ACC112 (cell line): ENCODE results near the gene C5AR1.

Experiments
- H2AFZ ChIP-seq: fragments of 200-600 bp; sonication (generic); one replicate; pipeline ENCODE4 v1.6.0; 2017; ENCODE audit warnings: antibody characterized with exemption, low read length; ENCODE audit not compliant: unreplicated experiment
- H3K27ac ChIP-seq: fragments of 200-600 bp; sonication (generic); 2 replicates; pipeline ENCODE4 v1.5.1; 2014; ENCODE audit warnings: low read depth, mild to moderate bottlenecking, antibody characterized with exemption, low read length, moderate library complexity
- H3K27me3 ChIP-seq: fragments of 200-600 bp; sonication (generic); 2 replicates; pipeline ENCODE4 v1.6.1; 2014; ENCODE audit warnings: mild to moderate bottlenecking, antibody characterized with exemption, low read length, moderate library complexity, mixed read lengths; ENCODE audit not compliant: insufficient read depth
- H3K36me3 ChIP-seq: fragments of 200-600 bp; sonication (generic); 2 replicates; pipeline ENCODE4 v1.6.1; 2016; ENCODE audit warnings: mild to moderate bottlenecking, antibody characterized with exemption, low read length, moderate library complexity, mixed read lengths; ENCODE audit not compliant: insufficient read depth
- H3K4me1 ChIP-seq: fragments of 200-600 bp; sonication (generic); one replicate; pipeline ENCODE4 v1.6.1; 2016; ENCODE audit warnings: low read length, mixed read lengths; ENCODE audit not compliant: insufficient read depth, unreplicated experiment, control insufficient read depth
- H3K4me3 ChIP-seq: fragments of 200-600 bp; sonication (generic); 2 replicates; pipeline ENCODE4 v1.5.1; 2014; ENCODE audit warnings: mild to moderate bottlenecking, low read depth, low read length
- H3K79me2 ChIP-seq: fragments of 200-600 bp; sonication (generic); one replicate; pipeline ENCODE4 v1.6.0; 2016; ENCODE audit warnings: low read length; ENCODE audit not compliant: control insufficient read depth, unreplicated experiment, insufficient read depth

C5AR1 gene

DNA sequence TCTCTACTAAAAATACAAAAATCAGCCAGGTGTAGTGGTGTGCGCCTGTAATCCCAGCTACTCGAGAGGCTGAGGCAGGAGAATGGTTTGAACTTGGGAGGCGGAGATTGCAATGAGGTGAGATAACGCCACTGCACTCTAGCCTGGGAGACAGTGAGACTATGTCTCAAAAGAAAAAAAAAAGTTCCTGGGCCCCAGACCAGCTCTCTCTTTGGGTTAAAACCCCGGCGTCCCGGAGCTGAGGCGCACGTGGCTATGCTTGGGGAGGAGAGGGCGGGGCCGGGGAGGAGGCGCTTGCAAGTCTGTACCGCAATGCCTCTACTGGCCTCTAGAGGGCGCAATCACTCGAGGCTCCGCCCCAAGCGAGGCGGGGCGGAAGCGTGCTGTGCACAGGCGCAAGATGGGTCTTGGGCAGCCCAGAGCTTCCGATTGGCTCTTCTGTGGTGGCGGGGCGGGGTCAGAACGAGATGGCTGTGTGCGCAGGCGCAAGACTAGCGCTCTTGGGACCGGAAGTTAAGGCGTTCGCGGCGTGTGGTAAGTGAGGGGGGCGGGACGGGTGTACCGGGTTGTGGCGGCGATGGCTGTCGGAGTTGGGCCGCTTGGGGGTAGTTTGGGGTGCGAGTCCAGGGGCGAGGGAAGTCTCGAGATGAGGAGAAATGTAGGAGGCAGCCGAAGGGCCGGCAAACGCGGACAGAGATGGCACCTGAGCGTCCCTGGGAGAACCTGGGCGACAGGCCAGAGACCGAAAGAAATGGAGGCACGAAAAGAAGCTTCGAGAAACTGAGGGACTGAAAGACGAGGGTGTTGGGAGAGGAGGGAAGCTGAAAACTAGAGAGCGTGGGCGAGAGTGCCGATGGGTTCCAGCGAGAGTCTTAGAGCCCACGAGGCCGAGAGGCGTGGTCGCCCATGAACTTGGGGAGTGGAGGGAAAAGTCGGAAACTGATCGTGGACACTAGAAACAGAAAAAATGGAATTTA lies 39.4 kb downstream of the C5AR1 start, which contains the start of gene DHX34:
TSS of gene DHX34 (plus strand) at position 497 of the 977 bp plus-strand sequence. CDS start 3,716 bp downstream, outside the sequence.
- Histone ChIP-seq H3K27me3 (no peaks in the 10 kb centered on the region), H3K4me1 (peaks cover 3% of the 10 kb centered on the region), H2AFZ (peak within 1 kb of the TSS; percentile 96), H3K79me2 (peaks cover 25% of the 10 kb centered on the region), H3K4me3 (peak within 1 kb of the TSS; percentile 97), H3K36me3 (peaks cover 10% of the 10 kb centered on the region; the same call in 1 of the 2 replicates), H3K27ac (peak within 1 kb of the TSS; percentile 52)

DNA sequence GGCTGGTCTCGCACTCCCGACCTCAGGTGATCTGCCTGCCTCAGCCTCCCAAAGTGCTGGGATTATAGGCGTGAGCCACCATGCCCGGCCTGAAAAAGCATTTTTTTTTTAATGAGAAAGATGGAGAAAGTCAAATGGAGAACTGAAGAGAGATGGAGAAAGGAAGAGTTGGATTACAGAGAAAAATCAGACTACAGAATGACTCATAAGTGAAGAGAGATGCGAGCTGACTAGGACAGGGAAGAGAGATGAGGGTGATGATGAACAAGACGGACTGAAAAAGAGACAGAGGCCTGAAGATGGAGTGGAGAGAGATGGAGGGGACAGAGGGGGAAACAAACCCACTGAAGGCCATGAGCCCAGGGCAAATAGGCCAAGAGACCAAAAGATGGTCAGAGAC lies 41.0 kb downstream of the C5AR1 start:
- Histone ChIP-seq H3K27me3 (no peaks in the 10 kb centered on the region), H3K27ac (no peak overlapping the region), H3K79me2 (peaks cover 25% of the 10 kb centered on the region), H3K36me3 (peaks cover 14% of the 10 kb centered on the region), H3K4me1 (peaks cover 3% of the 10 kb centered on the region), H2AFZ (no peak overlapping the region), H3K4me3 (no peak overlapping the region; the same call in 1 of the 2 replicates)

DNA sequence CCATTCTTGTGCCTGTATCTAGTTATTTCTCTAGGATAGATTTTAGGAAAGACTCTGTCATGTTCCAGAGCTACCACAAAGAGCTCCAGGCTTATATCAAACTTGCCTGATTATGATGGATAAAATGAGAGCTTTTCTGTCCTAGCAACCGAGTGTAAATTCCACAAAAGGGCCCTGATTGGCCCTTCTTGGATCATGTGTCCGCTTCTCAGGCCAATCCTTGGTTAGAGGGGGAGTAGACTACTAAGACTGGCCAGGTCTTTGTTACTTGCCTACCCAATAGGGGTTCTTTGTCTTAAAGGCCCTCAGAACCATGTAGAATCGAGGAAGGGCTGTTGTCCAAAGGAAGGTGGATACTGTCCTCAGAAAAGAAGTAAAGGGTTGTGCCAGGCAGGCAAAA lies 41.9 kb downstream of the C5AR1 start:
- Histone ChIP-seq H3K27me3 (no peaks in the 10 kb centered on the region), H3K4me3 (no peak overlapping the region), H3K4me1 (peaks cover 3% of the 10 kb centered on the region), H3K36me3 (peaks cover 14% of the 10 kb centered on the region), H3K79me2 (peaks cover 25% of the 10 kb centered on the region), H2AFZ (no peak overlapping the region), H3K27ac (no peak overlapping the region)

DNA sequence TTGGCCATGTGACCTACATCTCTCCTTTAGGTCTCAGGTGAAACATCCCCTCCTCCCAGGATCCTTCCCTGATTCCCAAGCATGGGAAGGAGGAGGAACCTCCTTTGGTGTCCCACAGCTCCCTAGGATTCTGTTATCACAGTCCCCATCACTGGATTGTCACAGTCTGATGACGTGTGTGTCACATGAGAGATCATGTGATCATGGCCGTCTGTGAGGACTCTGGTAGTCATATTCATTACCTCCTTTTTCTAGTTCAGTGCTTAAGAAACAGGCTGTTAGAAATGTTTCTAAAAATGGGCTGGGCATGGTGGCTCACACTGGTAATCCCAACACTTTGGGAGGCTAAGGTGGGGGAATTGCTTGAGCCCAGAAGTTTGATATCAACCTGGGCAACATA lies 42.4 kb downstream of the C5AR1 start:
- peaks cover 25% of the 10 kb centered on the region for H3K79me2 ChIP-seq
- no peak overlapping the region for H2AFZ ChIP-seq
- H3K27ac ChIP-seq: no peak overlapping the region
- H3K36me3 ChIP-seq: peaks cover 14% of the 10 kb centered on the region
- H3K4me1 ChIP-seq: peaks cover 3% of the 10 kb centered on the region
- H3K4me3 ChIP-seq: no peak overlapping the region
- no peaks in the 10 kb centered on the region for H3K27me3 ChIP-seq

DNA sequence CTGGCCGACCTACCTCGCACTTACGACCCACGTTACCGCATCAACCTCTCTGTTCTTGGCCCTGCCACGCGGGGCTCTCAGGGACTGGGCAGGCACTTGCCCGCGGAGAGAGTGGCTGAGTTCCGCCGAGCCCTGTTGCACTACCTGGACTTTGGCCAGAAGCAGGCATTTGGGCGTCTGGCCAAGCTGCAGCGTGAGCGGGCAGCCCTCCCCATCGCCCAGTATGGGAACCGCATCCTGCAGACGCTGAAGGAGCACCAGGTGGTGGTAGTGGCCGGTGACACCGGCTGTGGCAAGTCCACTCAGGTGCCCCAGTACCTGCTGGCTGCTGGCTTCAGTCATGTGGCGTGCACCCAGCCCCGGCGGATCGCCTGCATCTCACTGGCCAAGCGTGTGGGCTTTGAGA lies 43.6 kb downstream of the C5AR1 start:
- Histone ChIP-seq H3K27ac (no peak overlapping the region), H3K4me3 (no peak overlapping the region), H3K27me3 (no peaks in the 10 kb centered on the region), H2AFZ (no peak overlapping the region), H3K4me1 (peaks cover 3% of the 10 kb centered on the region), H3K36me3 (peaks cover 14% of the 10 kb centered on the region), H3K79me2 (peaks cover 25% of the 10 kb centered on the region)

DNA sequence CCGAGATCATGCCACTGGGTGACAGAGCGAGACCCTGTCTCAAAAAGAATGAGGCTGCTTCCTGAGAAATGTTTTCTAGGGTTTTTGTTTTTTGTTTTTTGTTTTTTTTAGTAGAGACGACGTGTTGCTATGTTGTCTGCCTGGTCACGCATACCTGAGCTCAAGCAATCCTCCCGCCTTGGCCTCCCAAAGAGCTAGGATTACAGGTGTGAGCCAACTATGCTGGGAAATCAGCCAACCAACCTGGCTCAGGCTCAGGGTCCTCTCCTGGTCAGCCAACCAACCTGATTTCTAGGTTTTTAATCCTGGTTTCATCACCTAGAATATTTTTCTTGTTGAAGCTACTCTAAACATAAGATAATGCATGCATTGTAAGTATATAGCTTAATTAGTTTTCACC lies 47.2 kb downstream of the C5AR1 start:
- H3K4me3 ChIP-seq: no peak overlapping the region
- peaks cover 3% of the 10 kb centered on the region for H3K79me2 ChIP-seq
- no peaks in the 10 kb centered on the region for H3K27me3 ChIP-seq
- H3K4me1 ChIP-seq: no peaks in the 10 kb centered on the region
- no peak overlapping the region for H2AFZ ChIP-seq
- H3K27ac ChIP-seq: no peak overlapping the region
- peaks cover 14% of the 10 kb centered on the region for H3K36me3 ChIP-seq

DNA sequence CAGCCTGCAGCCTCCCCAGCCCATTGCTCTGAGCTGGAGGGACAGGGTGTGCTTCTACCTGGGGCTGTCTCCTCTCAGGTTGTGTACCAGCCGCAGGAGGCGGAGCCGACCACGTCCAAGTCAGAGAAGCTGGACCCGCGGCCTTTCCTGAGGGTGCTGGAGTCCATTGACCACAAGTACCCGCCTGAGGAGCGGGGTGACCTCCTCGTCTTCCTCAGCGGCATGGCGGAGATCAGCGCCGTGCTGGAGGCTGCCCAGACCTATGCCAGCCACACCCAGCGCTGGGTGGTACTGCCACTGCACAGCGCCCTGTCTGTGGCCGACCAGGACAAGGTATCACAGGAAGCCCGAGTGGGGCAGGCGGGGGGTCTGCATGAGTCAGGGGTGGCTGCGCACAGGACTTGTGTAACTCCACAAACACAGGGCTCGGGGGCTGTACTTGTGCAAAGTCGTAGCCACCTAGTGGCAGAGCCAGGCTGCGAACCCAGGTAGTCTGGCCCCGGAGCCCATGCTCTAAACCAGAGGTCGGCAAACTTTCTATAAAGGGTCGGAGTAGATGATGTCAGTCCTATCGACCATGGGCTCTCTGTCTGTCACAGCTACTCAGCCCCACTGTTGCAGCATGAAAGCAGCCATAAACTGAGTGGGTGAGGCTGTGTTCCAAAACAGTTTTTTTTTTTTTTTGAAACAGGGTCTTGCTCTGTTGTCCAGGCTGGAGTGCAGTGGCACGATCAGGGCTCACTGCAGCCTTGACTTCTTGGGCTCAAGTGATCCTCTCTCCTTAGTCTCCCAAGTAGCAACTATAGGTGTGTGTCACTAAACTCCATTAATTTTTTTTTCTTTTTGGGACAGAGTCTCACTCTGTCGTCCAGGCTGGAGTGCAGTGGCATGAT lies 48.4 kb downstream of the C5AR1 start:
- Histone ChIP-seq H2AFZ (no peak overlapping the region), H3K4me3 (no peak overlapping the region), H3K27ac (no peak overlapping the region), H3K79me2 (no peaks in the 10 kb centered on the region), H3K4me1 (no peaks in the 10 kb centered on the region), H3K27me3 (no peaks in the 10 kb centered on the region), H3K36me3 (peaks cover 11% of the 10 kb centered on the region; the same call in 1 of the 2 replicates)

DNA sequence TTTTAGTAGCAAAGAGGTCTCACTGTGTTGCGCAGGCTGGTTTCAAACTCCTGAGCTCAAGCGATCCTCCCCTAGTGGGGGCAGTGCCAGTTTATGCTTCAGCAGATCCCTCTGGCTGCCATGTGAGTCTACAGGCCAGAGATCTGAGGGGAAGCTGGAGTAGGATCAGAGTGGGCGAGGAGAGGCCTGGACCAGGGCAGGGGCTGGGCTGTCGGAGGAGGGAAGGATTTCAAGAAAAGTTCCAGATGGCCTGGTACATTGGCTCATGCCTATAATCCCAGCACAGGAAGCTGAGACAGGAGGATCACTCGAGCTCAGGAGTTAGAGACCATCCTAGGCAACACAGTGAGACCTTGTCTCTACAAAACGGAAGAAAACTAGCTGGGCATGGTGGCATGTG lies 49.3 kb downstream of the C5AR1 start:
- H3K36me3 ChIP-seq: peaks cover 6% of the 10 kb centered on the region; the same call in 1 of the 2 replicates
- H3K27ac ChIP-seq: no peak overlapping the region
- H3K4me3 ChIP-seq: no peak overlapping the region
- H3K4me1 ChIP-seq: peaks cover 4% of the 10 kb centered on the region
- no peaks in the 10 kb centered on the region for H3K27me3 ChIP-seq
- H2AFZ ChIP-seq: no peak overlapping the region
- no peaks in the 10 kb centered on the region for H3K79me2 ChIP-seq

DNA sequence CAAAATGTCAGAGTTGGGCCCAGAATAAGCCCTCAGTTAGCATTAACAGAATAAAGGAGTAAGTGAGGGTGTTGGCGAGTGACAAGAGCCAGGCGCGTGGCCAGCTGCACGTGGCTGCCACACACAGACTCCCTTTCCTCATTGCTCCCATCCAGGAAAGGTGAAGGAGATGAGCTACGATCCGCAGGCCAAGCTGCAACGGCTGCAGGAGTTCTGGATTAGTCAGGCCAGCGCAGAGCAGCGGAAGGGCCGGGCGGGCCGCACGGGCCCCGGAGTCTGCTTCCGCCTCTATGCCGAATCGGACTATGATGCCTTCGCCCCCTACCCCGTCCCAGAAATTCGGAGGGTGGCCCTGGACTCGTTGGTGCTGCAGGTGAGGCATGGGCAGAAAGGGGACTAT lies 52.7 kb downstream of the C5AR1 start:
- Histone ChIP-seq H3K27ac (no peak overlapping the region), H3K4me1 (peaks cover 7% of the 10 kb centered on the region), H3K27me3 (no peaks in the 10 kb centered on the region), H3K36me3 (0 out of 2 replicates have a peak, but pooled peaks cover 4% of the 10 kb centered on the region), H3K79me2 (no peaks in the 10 kb centered on the region), H2AFZ (no peak overlapping the region), H3K4me3 (no peak overlapping the region)

DNA sequence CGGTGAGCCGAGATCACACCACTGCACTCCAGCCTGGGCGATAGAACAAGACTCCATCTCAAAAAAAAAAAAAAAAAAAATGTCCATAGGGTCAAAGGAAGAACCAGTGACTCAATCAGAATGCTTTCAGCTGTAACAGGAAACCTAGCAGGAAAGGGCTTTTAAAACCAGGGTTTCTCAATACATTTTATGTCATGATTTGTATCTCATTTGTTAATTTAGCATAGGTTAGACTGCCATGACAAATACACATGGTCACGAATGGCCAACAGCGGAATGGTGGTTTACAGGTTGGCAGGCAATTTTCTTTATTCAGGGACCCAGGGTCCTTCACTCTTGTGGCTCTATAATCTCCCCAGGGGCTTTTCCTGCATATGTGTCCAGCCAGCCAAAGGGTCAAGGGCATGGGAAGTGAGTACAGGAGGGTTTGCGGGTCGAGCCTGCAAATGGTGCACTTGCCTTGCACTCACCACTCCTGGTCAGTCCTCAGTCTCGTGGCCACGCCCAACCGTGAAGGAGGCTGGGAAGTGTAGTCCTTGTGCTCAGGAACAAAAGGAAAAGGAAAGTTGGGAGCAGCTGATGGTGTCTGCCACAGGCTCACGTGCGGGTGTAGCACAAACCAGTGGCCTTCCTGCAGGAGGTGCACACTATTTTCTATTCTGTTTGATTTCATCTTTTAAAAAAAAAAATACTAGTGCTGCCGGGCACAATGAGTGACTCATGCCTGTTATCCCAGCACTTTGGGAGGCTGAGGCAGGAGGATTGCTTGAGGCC lies 54.3 kb downstream of the C5AR1 start:
- Histone ChIP-seq H2AFZ (no peak overlapping the region), H3K36me3 (0 out of 2 replicates have a peak, but pooled peaks cover 4% of the 10 kb centered on the region), H3K27me3 (no peaks in the 10 kb centered on the region), H3K4me1 (peaks cover 7% of the 10 kb centered on the region), H3K27ac (peak overlapping the region; percentile 79), H3K4me3 (no peak overlapping the region), H3K79me2 (no peaks in the 10 kb centered on the region)
